ENCODE results near the gene COL10A1. TPM values are rescaled to one million over a fixed set of nuclear protein-coding genes. Genes with fewer than 3 reads are reported as not detected.

Gene COL10A1
- total RNA-seq, 2 donors from 2014 or later = 0.92 TPM; not detected in 1

GRCh38 chr6:116087437-116088027, 38.4 kb downstream of the COL10A1 start:
- Histone ChIP-seq H3K9me3 (no peaks in the 10 kb centered on the region), H3K36me3 (no peaks in the 10 kb centered on the region), H3K4me1 (ENCODE audit: control insufficient read depth in 1 of 2, low read depth in 2 of 2) (peaks cover 10 to 51% of the 10 kb centered on the region in 2 donors), H3K27ac (peak overlapping the region; percentile 60 to 77), H3K4me3 (no peak overlapping the region), H3K27me3 (replicated peaks; ENCODE audit: insufficient read depth) (no peaks in the 10 kb centered on the region)
- ATAC-seq (ENCODE audit: insufficient number of reproducible peaks, low FRiP score, low read depth) (peak; percentile 61), DNase-seq (ENCODE audit: low spot score) (no peak)
- TF ChIP-seq CTCF (IDR thresholded peaks at IDR 0.05) = no peak

DNA sequence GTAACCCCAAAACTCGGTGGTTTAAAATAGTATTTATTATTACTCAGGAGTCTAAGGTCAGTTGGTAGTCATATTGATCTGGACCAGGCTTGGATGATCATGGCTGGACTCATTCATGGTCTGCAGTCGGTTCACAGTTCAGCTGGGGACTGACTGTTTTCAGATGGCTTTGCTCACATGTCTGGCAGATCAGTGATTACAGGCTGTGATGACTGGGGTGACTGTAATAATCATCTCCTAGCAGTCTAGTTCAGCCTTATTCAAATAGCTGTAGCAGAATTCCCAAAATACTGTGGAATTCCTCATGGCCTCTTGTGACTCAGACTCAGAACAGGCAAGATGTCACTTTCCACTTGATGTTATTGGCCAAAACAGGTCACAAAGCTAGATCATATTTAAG, 41.6 kb downstream of the COL10A1 start:
- Histone ChIP-seq H3K27me3 (replicated peaks; ENCODE audit: insufficient read depth) (no peaks in the 10 kb centered on the region), H3K27ac (peak overlapping the region in 1 of 2 donors; percentile 6), H3K36me3 (no peaks in the 10 kb centered on the region), H3K4me1 (ENCODE audit: control insufficient read depth in 1 of 2, low read depth in 2 of 2) (peaks cover 10 to 45% of the 10 kb centered on the region in 2 donors), H3K4me3 (no peak overlapping the region), H3K9me3 (no peaks in the 10 kb centered on the region)
- DNase-seq (ENCODE audit: low spot score) (no peak), ATAC-seq (ENCODE audit: insufficient number of reproducible peaks, low FRiP score, low read depth) (no peak)
- no peak for TF ChIP-seq CTCF (IDR thresholded peaks at IDR 0.05)

DNA sequence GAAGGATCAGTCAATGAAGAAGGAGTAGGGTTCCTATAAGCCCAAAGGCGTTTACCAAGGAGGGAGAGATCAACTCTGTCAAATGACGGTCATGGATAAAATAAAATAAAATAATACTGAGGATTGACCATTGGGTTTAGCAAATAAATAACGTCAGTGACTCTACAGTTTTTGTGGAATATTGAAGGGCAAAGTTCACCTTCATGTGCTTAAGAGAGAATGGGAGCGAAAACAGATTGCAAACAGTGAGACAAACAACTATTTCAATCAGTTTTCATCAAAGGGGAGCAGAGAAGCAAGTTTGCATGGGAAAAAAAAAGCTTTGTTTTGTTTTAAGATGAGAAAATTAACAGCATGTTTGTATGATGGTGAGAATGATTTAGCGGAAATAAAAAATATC, 42.9 kb downstream of the COL10A1 start:
- TF ChIP-seq CTCF (IDR thresholded peaks at IDR 0.05) = no peak
- no peak for DNase-seq (ENCODE audit: low spot score)

DNA sequence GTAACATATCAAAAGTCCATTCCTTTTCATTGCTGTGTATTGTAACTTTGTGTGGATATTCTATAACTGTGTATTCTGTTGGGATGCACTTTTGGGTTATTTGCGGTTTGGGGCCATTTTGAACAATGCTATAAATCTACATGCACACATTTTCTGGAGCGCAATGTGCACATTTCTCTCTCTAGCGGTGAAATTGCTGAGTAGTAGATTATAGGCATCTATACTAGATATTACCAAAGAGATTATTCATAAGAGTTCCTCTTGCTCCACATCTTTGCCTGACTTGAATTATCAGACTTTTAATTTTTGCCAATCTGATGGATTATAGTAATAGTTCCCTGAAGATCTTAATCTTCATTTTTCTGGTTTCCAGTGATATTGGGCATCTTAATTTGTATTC, 47.0 kb downstream of the COL10A1 start:
- ATAC-seq (ENCODE audit: insufficient number of reproducible peaks, low FRiP score, low read depth) = no peak
- TF ChIP-seq CTCF (IDR thresholded peaks at IDR 0.05) = no peak

More for the DNA sequence above, 42.9 kb downstream of the COL10A1 start:
- Histone ChIP-seq H3K9me3 (no peaks in the 10 kb centered on the region), H3K4me3 (no peak overlapping the region), H3K4me1 (ENCODE audit: control insufficient read depth in 1 of 2, low read depth in 2 of 2) (peaks cover 10 to 35% of the 10 kb centered on the region in 2 donors), H3K27me3 (replicated peaks; ENCODE audit: insufficient read depth) (no peaks in the 10 kb centered on the region), H3K27ac (no peak overlapping the region), H3K36me3 (no peaks in the 10 kb centered on the region)
- no peak for ATAC-seq (ENCODE audit: insufficient number of reproducible peaks, low FRiP score, low read depth)

GRCh38 chr6:116078522-116078921, 47.4 kb downstream of the COL10A1 start:
- no peaks in the 10 kb centered on the region for H3K36me3 ChIP-seq
- H3K4me3 ChIP-seq = no peak overlapping the region
- TF ChIP-seq CTCF (IDR thresholded peaks at IDR 0.05) = no peak
- DNase-seq (ENCODE audit: low spot score) = no peak
- H3K27me3 ChIP-seq (replicated peaks; ENCODE audit: insufficient read depth) = no peaks in the 10 kb centered on the region
- peaks cover 6 to 17% of the 10 kb centered on the region in 2 donors for H3K4me1 ChIP-seq (ENCODE audit: control insufficient read depth in 1 of 2, low read depth in 2 of 2)
- no peaks in the 10 kb centered on the region for H3K9me3 ChIP-seq
- H3K27ac ChIP-seq = no peak overlapping the region
- ATAC-seq (ENCODE audit: insufficient number of reproducible peaks, low FRiP score, low read depth) = no peak

More for the DNA sequence above, 47.0 kb downstream of the COL10A1 start:
- H3K27ac ChIP-seq = no peak overlapping the region
- peaks cover 2 to 15% of the 10 kb centered on the region in 2 donors for H3K4me1 ChIP-seq (ENCODE audit: control insufficient read depth in 1 of 2, low read depth in 2 of 2)
- H3K9me3 ChIP-seq = no peaks in the 10 kb centered on the region
- H3K36me3 ChIP-seq = no peaks in the 10 kb centered on the region
- H3K27me3 ChIP-seq (replicated peaks; ENCODE audit: insufficient read depth) = no peaks in the 10 kb centered on the region
- no peak overlapping the region for H3K4me3 ChIP-seq
- DNase-seq (ENCODE audit: low spot score) = no peak
